GM19467 (cell line): ENCODE data around the gene SULT1A3.
"Not testable (repeated sequence)": the region's sequence is repeated elsewhere in the genome, so short reads cannot be mapped to it uniquely, and the experiment has no call there.

ENCODE experiments used
- ATAC-seq: cut with Tn5 transposase; IDR thresholded peaks from one replicate; pipeline ENCODE4 v1.9.1; 2021; ENCODE audit warnings: mild to moderate bottlenecking, moderate library complexity; ENCODE audit not compliant: unreplicated experiment

The SULT1A3 gene

DNA sequence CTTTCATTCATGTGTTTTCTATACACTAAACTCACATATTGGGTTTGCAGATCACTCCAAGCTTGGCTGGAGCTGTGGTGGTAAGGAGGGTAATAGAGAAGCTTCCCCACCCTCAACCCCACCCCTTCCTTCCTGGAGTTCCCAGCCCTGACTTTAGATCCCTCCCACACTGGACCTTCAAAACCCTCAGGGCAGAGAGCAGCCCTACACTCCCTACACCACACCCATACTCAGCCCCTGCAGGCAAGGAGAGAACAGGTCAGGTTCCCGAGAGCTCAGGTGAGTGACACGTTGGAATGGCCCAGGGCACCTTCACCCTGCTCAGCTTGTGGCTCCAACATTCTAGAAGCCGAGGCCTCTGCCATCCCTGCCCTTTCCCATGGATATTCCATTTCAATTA is at the start of gene SULT1A3:
SULT1A3 (plus strand) TSS at position 207 of the 400 bp plus-strand sequence. CDS start 1,474 bp downstream, outside the sequence.
- not testable (repeated sequence) for ATAC-seq

DNA sequence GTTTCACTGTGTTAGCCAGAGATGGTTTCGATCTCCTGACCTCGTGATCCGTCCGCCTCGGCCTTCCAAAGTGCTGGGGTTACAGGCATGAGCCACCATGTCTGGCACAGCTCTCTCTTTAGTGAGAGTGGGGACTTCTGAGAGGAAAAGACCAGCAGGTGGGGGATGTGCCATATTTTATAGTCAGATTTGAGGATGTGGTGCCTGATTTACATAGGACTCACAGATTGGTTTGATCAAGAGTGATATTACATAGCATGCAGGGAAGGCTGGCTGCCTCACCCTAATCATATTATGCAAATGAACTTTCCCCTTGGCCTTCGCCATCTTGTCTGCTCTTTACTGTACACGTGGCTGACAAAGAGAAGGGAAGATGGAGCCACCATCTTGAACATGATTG is 48.0 kb upstream of the SULT1A3 start:
- no peak for ATAC-seq

DNA sequence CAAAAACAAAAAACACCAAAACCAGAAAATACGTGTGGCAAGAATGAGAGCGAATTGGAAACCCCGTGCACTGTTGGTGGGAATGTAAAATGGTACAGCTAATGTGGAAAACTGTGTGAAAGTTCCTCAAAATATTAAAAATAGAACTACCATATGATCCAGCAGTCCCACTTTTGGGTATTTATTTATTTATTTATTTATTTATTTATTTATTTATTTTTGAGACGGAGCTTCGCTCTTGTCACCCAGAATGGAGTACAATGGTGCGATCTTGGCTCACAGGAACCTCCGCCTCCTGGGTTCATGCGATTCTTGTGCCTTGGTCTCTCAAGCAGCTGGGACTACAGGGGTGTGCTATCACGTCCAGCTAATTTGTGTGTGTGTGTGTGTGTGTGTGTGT is 46.5 kb upstream of the SULT1A3 start:
- no peak for ATAC-seq

DNA sequence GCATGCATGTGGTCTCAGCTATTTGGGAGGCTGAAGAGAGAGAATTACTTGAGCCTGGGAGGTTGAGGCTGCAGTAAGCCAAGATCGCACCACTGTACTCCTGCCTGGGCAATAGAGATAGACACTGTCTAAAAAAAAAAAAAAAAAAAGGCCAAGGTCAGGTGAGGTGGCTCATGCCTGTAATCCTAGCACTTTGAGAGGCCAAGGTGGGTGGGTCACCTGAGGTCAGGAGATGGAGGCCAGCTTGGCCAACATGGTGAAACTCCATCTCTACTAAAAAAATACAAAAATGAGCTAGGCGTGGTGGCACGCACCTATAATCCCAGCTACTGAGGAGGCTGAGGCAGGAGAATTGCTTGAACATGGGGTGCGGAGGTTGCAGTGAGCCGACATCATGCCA is 43.9 kb upstream of the SULT1A3 start:
- ATAC-seq = no peak

DNA sequence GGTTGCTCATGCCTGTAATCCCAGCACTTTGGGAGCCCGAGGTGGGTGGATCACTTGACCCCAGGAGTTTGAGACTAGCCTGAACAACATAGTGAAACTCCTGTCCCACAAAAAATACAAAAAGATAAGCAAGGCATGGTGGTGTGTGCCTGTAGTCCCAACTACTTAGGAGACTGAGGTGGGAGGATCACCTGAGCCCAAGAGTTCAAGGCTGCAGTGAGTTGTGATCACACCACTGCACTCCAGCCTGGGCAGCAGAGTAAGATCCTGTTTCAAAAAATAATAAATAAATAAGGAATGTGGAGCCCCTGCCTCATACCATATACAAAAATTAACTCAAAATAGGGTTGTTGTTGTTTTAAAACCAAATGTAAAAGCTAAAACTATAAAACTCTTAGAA is 41.8 kb upstream of the SULT1A3 start:
- no peak for ATAC-seq

DNA sequence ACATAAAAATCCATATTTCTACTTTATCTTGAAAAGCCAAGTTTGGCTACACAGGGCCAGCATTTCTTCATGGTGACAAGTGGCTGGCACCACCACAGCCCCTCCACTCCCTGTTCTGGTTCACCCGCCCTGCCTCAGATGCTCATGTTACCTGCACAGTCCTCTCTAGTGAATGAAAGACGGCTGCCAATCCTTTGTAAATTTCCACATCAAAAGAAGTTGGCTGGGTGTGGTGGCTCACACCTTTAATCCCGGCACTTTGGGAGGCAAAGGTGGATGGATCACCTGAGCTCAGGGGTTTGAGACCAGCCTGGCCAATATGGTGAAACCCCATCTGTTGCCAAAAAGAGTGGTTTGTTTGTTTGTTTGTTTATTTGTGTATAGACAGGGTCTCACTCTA is 35.5 kb upstream of the SULT1A3 start:
- no peak for ATAC-seq

DNA sequence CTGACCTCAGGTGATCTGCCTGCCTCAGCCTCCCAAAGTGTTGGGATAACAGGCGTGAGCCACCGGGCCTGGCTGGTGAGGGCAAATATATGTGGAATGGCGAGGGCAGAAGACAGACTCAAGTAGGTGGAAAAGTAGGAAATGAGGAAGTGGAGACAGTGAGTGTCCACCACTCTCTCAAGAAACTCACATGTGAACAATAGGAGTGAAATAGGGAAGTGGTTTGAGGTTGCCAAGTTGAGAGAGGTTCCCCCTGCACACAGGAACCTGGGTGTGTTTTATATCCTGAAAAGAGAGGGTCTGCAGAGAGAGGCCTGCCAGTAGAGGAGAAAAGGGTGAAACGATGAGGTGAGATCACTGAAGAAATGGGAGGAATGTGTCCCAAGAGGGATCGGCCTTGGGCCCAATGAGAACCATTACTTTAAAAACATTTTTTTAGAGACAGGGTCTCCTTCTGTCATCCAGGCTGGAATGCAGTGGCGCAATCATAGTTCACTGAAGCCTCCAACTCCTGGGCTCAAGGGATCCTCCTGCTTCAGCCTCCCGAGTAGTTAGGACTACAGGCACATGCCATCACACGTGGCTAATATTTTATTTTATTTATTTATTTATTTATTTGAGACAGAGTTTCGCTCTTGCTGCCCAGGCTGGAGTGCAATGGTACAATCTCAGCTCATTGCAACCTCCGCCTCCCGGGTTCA is 32.7 kb upstream of the SULT1A3 start:
- ATAC-seq = no peak

DNA sequence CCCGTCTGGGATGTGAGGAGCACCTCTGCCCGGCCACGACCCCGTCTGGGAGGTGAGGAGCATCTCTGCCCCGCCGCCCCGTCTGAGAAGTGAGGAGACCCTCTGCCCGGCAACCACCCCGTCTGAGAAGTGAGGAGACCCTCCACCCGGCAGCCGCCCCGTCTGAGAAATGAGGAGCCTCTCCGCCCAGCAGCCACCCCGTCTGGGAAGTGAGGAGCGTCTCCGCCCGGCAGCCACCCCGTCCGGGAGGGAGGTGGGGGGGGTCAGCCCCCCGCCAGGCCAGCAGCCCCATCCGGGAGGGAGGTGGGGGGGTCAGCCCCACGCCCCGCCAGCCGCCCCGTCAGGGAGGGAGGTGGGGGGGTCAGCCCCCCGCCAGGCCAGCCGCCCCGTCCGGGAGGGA is 30.3 kb upstream of the SULT1A3 start:
- not testable (repeated sequence) for ATAC-seq

DNA sequence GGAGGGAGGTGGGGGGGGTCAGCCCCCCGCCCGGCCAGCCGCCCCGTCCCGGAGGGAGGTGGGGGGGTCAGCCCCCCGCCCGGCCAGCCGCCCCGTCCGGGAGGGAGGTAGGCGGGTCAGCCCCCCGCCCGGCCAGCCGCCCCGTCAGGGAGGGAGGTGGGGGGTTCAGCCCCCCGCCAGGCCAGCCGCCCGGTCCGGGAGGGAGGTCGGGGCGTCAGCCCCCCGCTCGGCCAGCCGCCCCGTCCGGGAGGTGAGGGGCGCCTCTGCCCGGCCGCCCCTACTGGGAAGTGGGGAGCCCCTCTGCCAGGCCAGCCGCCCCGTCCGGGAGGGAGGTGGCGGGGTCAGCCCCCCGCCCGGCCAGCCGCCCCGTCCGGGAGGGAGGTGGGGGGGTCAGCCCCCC is 29.6 kb upstream of the SULT1A3 start:
- ATAC-seq = not testable (repeated sequence)

DNA sequence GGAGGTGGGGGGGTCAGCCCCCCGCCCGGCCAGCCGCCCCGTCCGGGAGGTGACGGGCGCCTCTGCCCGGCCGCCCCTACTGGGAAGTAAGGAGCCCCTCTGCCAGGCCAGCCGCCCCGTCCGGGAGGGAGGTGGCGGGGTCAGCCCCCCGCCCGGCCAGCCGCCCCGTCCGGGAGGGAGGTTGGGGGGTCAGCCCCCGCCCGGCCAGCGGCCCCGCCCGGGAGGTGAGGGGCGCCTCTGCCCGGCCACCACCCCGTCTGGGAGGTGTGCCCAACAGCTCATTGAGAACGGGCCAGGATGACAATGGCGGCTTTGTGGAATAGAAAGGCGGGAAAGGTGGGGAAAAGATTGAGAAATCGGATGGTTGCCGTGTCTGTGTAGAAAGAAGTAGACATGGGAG is 28.9 kb upstream of the SULT1A3 start:
- not testable (repeated sequence) for ATAC-seq

DNA sequence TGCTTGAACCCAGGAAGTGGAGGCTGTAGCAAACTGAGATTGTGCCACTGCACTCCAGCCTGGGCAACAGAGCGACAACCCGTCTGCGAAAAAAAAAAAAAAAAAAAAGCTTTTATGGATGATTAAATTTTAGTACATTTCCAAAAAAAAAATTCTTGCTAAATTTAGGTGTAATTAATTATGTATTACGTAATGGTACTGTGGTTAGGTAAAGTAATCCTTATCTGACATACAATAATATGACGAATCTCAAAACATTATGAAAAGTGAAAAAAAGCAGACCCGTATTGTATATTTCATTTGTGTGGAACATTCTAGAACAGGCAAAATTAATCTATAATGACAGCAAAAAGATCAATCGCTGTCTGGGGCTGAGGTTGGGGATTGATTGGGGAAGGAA is 26.0 kb upstream of the SULT1A3 start:
- no peak for ATAC-seq

DNA sequence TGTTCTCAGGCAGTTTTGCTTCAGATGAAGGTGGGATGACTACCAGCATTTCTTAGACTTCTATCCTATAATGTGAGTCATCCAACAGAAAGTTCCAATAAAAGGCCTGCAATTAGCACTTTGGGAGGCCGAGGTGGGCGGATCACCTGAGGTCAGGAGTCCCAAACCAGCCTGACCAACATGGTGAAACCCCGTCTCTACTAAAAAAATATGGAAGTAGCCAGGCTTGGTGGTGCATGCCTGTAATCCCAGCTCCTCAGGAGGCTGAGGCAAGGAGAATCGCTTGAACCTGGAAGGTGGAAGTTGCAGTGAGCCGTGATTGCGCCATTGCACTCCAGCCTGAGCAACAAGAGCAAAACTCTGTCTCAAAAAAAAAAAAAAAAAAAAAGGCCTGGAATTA is 22.2 kb upstream of the SULT1A3 start:
- not testable (repeated sequence) for ATAC-seq

DNA sequence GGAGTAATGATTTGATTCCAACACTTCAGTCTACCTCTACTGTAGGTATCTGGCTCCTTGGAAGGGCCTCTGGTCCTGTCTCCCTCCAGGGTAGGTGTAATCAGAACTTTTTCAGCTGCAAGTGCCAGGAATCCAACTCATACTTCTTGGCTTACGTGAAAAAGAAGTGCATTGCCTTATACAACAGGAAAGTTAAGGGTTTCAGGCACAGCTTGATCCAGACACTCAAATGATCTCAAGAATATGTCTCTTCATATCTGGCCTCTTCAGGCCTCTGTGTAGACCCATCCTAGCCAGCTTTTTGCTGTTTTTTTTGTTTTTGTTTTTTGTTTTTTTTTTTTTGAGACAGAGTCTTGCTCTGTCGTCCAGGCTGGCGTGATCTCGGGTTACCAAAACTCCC is 19.9 kb upstream of the SULT1A3 start:
- ATAC-seq = no peak

DNA sequence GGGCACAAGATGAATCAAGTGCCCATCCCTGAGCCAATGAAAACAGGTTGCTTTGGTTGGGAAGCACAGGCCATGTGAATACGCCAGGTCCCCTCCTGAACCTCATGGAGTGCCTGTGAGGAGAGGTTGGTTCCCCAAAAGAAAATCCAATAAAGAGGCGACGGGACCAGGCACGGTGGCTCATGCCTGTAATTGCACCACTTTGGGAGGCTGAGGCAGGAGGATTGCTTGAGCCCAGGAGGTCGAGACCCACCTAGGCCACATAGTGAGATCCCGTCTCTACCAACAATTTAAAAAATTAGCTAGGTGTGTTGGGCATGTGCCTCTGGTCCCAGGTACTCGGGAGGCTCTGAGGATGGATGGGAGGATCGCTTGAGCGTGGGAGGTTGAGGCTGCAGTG is 19.1 kb upstream of the SULT1A3 start:
- no peak for ATAC-seq

DNA sequence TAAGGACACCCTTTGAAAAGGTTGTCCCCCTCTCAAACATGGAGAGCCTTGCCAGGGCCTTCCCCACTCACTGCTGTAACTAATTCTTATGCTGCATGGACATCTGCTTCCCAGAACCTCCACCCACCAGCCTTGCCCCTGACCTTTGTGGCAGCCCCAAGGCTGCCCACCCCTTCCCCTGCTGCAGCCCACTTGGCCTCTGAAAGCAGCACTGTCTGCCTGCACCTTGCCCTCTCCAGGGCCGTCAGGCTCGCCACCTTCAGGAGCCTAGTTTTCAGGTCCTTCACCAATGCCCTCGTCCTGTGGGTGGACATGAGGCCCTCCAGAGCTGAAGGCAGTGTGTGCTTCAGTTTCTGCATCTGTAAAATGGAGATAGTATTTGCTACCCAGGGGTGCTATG is 18.3 kb upstream of the SULT1A3 start:
- no peak for ATAC-seq

DNA sequence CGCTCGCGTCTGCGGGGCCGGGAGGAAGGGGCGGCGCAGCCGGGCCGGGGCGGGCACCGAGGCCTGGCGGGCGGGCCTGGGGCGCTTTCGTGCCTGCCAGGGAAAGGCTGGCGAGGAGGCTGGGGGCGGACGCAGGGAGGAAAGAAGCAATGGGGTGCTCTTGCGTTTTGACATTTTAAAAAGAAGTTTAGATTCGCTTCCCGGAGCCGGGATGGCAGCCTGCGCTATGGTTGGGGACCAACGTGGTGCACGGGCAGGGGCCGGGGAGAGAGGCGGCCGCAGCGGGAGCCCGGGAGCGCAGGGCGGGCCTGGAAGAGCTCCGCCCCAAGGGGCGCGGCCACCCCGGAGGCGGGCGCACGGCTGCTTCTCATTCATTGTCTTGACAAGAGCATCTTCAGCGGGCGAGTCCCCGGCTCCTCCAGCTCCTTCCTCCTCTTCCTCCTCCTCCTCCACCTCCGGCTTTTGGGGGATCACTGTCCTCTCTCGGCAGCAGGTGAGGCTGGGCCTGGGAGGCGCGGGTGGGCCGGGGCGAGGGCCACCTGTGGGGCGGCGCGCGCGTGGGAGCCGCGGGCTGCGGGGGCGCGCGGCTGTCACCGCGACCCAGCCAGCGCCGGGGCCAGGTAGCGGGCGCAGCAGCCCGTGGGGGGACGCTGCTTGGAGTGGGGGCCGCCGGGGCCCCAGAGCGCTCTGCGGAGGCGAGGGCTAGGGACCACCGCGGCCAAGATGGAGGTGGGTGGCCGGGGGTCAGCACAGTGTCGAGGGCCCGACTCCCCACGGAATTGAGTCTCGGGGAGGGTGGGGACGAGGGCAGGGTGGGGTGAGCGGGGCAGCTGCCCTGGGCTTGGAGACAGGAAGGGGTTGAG is 15.6 kb upstream of the SULT1A3 start, which contains the start of gene CORO1A:
CORO1A (plus strand) TSS at position 370 of the 863 bp plus-strand sequence. CDS start 1,608 bp downstream, outside the sequence.
- peak; percentile 43 for ATAC-seq

DNA sequence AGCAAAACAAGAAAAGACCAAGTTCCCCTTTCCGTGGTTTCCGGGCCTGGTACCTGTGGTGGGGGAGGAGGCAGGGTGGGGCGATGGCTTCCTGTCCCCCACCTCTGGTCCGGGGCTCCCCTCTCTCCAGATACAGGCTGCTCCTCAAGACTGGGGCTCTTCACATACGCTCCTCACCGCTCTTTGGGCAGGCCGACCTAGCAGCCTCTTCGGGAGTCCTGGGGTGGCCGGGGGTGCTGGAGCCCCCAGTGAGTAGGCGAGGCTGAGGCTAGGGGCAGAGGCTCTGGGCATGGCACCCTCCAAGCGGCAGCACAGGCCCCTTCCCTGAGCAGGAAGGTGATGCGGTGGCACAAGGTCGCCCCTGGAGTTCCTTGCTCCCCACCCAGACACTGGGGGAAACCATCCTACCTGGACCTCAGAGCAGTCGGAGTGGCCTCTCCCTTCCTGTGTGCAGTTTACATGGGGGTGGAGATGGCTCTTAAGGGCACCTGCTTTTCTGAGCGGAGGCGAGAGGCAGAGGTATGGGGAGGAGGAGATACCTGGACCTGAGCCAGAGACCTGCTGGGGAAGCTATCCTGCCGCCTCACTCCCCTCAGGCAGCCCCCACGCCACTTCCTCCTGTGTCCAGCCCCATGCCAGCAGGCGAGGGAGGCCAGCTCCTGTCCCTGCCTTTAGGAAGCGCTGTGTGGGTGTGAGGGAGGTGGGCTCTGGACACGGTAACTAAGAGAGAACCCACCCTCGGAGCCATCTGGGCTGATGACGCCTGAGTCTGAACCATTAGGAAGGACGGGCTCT is 14.8 kb upstream of the SULT1A3 start:
- ATAC-seq = no peak

DNA sequence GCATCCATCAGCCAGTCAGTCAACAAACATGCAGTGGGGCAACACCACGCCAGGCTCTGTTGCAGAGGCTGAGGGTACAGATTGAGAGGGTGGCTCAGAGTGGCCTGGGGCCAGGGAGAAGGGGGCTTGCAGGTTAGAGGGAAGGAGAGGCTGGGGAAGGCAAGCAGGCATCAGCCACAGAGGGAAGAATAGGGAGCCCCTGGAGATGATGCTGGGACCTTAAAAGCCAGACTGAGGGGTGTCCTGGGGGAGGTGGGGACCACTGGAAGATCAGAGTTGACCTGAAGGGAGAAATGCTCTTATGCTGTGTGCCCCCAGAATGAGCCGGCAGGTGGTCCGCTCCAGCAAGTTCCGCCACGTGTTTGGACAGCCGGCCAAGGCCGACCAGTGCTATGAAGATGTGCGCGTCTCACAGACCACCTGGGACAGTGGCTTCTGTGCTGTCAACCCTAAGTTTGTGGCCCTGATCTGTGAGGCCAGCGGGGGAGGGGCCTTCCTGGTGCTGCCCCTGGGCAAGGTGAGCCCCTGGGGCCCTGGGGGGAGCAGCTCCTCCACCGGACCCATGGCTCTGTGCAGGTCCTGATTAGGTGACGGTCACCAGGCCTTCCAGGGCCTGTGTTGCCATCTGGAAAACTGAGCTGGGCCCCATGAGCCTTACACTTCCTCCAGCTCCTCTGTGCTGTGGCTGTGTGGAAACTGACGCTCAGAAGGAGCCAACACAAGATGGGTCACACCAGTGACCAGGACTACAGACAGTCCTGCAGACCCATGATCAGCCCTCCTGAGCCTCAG is 14.0 kb upstream of the SULT1A3 start:
- no peak for ATAC-seq

DNA sequence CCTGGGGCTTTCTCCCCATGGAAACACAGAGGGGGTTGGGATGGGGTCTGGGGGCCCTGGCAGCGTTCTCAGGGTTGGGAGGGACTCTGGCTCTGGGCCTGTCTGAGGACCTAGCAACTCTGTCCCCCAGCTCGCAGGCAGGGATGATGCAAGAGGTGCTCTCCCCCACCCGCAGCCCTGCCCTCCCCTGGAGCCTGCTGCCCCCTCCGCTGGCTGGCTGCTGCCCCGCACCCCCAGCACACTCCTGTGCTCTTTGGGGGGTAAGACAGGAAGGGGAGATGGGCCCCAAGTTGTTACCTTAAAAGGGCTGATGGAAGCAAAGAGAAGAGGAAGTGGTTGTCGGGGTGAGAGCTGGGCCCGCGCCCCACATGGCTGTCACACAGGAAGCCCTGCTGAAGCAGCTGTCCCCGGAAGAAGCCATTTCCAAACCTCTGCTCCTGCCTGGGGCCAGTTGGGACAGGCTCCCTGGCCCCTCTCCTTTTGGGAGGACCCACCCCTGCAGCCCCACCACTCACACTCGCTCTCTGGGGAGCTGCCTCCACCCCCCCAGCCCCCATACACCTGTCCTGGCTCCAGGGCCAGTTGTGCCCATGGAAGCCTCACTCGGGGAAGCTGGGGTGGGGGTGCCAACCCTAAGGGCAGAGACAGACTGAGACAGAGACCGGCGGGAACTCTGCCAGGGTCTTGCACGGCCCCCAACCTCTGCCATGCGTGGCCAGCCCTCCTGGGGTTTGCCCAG is 13.2 kb upstream of the SULT1A3 start:
- no peak for ATAC-seq

DNA sequence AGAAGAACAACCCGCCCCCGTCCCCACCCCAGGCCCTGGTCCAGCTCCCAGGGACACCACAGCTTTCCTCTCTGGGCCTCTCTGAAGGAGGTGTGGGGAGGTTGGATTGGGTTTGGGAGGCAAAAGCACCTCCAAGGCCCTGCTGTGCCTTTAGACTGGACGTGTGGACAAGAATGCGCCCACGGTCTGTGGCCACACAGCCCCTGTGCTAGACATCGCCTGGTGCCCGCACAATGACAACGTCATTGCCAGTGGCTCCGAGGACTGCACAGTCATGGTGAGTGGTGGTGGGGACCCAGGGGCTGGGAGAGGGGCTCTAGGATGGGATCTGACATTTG is 12.6 kb upstream of the SULT1A3 start:
- no peak for ATAC-seq
